ENCODE data around the gene MAGI2.

- TF ChIP-seq CTCF (IDR thresholded peaks at IDR 0.05) (no peak), POLR2A (IDR thresholded peaks at IDR 0.05) (no peak), EP300 (IDR thresholded peaks at IDR 0.05) (no peak)
Measured at GRCh38 chr7:78718212-78718611, 735.3 kb downstream of the MAGI2 start.
